Small intestine (tissue), 7 donors: Measurements from ENCODE around the gene TAMALIN. TPM values are rescaled to one million over a fixed set of nuclear protein-coding genes. Genes with fewer than 3 reads are reported as not detected.
A peak's percentile ranks its signal among the peaks of the same experiment; 100 is the strongest.

ENCODE experiments used
- DNase-seq, 2 donors: peaks; one replicate each; pipeline versions ENCODE4 v3.0.0 to v3.0.0-alpha.2; 2013
- FAIRE-seq: peaks from 2 replicates; lab custom pipeline; 2012; peaks lifted over from hg19 to GRCh38; lab: Jason Lieb, UNC
- H3K27ac ChIP-seq, 3 donors: one replicate each; pipeline ENCODE4 v1.5.1; 2013; ENCODE audit warnings: low read length in 2 of 3, mild to moderate bottlenecking in 2 of 3, control low read depth in 1 of 3, inconsistent platforms in 1 of 3, low read depth in 1 of 3, moderate library complexity in 1 of 3
- H3K27me3 ChIP-seq, 3 donors: one replicate each; pipeline ENCODE4 v1.6.1; 2013; ENCODE audit warnings: low read length in 3 of 3, inconsistent platforms in 1 of 3; ENCODE audit not compliant: control insufficient read depth in 3 of 3, insufficient read depth in 3 of 3
- H3K36me3 ChIP-seq, 3 donors: one replicate each; pipeline ENCODE4 v1.6.1; 2013; ENCODE audit warnings: low read length in 3 of 3, inconsistent platforms in 1 of 3, low read depth in 1 of 3, mild to moderate bottlenecking in 1 of 3, moderate library complexity in 1 of 3; ENCODE audit not compliant: control insufficient read depth in 3 of 3, insufficient read depth in 2 of 3
- H3K4me1 ChIP-seq, 3 donors: one replicate each; pipeline ENCODE4 v1.6.1; 2013; ENCODE audit warnings: low read length in 2 of 3, inconsistent platforms in 1 of 3, low read depth in 1 of 3, mild to moderate bottlenecking in 1 of 3, moderate library complexity in 1 of 3; ENCODE audit not compliant: control insufficient read depth in 3 of 3, insufficient read depth in 2 of 3
- H3K4me3 ChIP-seq, 3 donors: one replicate each; pipeline ENCODE4 v1.5.1; 2013; ENCODE audit warnings: low read length in 3 of 3, control low read depth in 1 of 3, inconsistent platforms in 1 of 3, low read depth in 1 of 3, mild to moderate bottlenecking in 1 of 3, moderate library complexity in 1 of 3
- H3K9me3 ChIP-seq, 2 donors: one replicate each; pipeline ENCODE4 v1.6.1; 2013; ENCODE audit warnings: low read depth in 1 of 2, low read length in 1 of 2; ENCODE audit not compliant: control insufficient read depth in 2 of 2, insufficient read depth in 1 of 2
- WGBS, 3 donors: extraction: QIAGEN DNeasy Blood & Tissue Kit; methylation state at CpG; one replicate each; pipeline ENCODE4 v1.1.7; 2013; 5-methylcytosine and 5-hydroxymethylcytosine counted together
- polyA plus RNA-seq, 4 donors: library from polyadenylated mRNA; stranded (reverse) in 3 of 4; unstranded in 1 of 4; fragments of 200-250 nt in 3 of 4; fragments of 120-200 nt in 1 of 4; gene quantifications; one replicate each; pipeline versions ENCODE4 v1.2.1 to v1.2.3, GENCODE V29; 2013
- donor health status: healthy with polysubstance abuse.
- donor health status: control.
- donor health status: control.
- donor health status: Bipolar disorder and iron deficiency.
- donor health status: healthy.

TAMALIN gene
- polyA plus RNA-seq, 4 donors: 3.8 to 32.5 (median 10.1) TPM

DNA sequence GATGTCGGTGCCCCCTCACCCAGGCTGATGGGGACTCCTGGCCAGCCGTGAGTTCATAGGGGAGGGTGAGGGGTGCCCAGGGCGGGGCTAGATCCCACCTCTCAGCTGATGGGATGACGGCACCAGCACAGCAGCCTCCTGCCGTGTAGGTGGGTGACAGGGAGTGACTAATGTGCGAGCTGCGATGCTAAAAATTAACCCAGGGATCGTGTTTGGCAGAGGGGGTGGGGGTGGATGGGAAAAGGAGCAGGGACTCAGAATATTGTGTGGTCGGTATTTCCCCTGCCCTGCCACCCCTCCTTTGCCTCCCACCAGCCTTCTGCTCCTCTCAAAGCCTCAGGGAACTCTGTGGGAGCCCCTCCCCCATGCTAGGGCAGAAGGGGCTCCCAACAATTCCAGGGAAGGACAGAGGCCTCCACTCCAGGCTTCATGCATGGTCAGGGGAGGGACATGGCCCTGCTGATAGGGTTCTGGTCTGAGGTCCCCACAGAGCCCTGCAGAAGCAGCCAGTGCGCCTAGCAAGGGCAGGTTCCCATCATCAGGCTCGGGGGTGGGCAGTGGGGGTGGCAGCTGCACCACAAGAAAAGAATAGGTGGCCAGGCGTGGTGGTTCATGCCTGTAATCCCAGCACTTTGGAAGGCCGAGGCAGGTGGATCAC, 12.5 kb downstream of the TAMALIN start:
- FAIRE-seq (no peak), DNase-seq (no peak)
- Histone ChIP-seq H3K27ac (no peak overlapping the region), H3K27me3 (peaks cover 0 to 24% (median 0%) of the 10 kb centered on the region in 3 donors), H3K4me1 (peaks cover 0 to 13% (median 1%) of the 10 kb centered on the region in 3 donors), H3K36me3 (peaks cover 0 to 11% (median 0%) of the 10 kb centered on the region in 3 donors), H3K9me3 (no peaks in the 10 kb centered on the region), H3K4me3 (no peak overlapping the region)
- 30 to 61% (median 39%) methylated on average over 12 to 13 of the region's 13 CpGs for WGBS, 3 donors

DNA sequence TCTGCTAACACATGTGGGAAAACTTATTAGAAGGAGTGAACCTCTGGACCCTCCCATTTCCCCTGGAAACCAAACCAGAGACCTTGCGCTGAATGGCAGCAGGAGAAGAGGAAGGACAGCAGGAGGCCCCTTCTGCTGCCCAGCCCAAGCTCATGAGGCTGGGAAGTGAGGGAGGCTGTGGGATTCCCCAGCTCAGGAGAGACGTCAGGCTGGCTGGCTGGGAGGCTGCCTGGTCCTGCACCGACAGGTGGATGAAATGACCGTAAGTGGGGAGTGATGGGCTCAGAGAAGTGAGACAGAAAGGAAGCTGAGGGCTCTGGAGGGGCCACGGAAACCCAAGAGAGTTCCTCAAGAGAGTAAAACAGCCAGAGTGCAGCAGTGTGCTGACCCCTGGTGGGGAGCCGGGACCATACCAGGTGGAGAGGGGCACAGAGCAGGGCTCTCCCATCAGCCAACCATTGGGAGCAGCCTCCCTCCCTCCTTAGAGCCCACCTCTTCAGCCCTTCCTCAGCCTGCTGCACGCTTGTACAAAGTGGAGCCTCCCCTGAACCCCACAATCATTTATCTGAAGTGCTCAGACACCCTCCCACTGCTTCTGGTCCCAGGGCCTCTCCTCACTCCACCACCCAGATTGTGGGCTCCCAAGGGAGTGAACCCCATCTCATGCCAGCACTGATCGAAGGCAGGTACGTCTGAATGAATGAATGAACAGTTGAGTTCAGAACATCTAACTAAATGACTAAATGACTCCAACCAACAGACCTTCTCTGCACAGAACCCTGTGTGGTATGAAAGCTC, 14.0 kb downstream of the TAMALIN start:
- peaks cover 0 to 13% (median 0%) of the 10 kb centered on the region in 3 donors for H3K27me3 ChIP-seq

DNA sequence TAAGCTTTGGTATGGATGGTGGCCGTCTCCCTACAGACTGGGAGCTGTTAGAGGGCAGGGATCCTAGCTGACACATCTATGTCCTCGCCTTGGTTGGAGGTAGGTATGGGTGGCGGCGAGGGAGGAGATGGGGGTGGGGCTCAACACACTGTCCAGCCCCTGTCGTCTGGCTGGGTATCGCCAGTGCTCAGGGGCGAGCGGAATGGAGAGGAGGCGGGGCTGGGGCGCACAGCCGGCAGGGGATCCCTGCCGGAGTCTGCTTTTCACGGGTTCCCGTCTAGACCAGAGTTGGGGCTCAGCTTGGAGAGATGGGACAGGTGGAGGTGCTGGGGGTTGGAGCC, 16.1 kb downstream of the TAMALIN start:
- no peaks in the 10 kb centered on the region for H3K9me3 ChIP-seq
- peaks cover 0 to 25% (median 1%) of the 10 kb centered on the region in 3 donors for H3K4me1 ChIP-seq
- H3K27ac ChIP-seq: peak overlapping the region in 1 of 3 donors; percentile 68
- H3K36me3 ChIP-seq: no peaks in the 10 kb centered on the region
- peak overlapping the region; percentile 41 to 59 (median 48) for H3K4me3 ChIP-seq
- FAIRE-seq (no peak), DNase-seq (no peak)
- peaks cover 0 to 10% (median 0%) of the 10 kb centered on the region in 3 donors for H3K27me3 ChIP-seq
- 5 to 11% (median 5%) methylated on average over 14 of the region's 14 CpGs for WGBS, 3 donors

More for the DNA sequence above, 14.0 kb downstream of the TAMALIN start:
- FAIRE-seq (no peak), DNase-seq (peak in 1 of 2 donors; percentile 59)
- Histone ChIP-seq H3K9me3 (no peaks in the 10 kb centered on the region), H3K36me3 (peaks cover 0 to 3% (median 0%) of the 10 kb centered on the region in 3 donors), H3K4me3 (no peak overlapping the region), H3K4me1 (peaks cover 0 to 17% (median 1%) of the 10 kb centered on the region in 3 donors), H3K27ac (no peak overlapping the region)
- 23 to 30% (median 28%) methylated on average over 9 of the region's 9 CpGs for WGBS, 3 donors

DNA sequence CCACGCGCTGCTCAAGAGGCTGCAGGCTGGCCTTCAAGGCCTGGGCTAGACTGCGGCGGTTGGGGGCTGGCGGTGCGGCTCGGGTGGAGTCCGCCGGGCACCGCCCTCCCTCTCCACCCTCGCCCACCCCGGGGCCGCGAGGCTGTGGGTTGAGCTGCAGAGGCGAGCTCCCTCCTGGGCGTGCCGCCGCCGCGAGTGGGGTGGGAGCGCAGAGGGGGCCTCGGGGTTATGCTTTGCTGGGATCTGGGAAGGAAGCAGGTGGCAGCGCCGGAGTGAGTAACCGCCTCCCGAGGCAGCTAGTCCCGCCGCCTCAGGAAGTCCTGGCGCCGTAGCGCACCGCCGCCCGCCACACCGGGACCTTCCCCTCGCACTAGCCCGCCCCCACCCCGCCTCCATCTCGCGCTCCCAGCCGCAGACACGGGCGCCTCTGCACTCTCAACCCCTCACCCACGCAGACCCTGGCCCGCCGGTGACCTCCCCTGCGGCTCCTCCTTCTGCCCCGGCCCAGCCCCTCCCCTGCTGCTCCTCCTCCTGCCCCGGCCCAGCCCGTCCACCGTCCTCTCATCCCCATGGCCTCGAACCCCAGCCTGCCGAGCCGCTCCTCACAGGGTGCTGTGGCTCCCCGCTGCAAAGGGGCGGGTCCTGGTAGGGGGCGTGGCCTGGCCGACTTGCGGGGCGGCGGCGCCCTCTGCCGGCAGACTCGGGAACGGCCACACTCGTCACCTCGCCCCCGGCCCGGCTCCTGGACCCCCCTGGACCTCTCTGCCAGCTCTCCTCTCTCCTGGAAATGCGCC, 16.6 kb downstream of the TAMALIN start:
- Histone ChIP-seq H3K4me1 (peaks cover 0 to 25% (median 1%) of the 10 kb centered on the region in 3 donors), H3K4me3 (peak overlapping the region; percentile 41 to 59 (median 48)), H3K9me3 (no peaks in the 10 kb centered on the region), H3K27ac (peak overlapping the region in 2 of 3 donors; percentile 49 to 88), H3K27me3 (peaks cover 0 to 10% (median 0%) of the 10 kb centered on the region in 3 donors), H3K36me3 (no peaks in the 10 kb centered on the region)
- DNase-seq (peak; percentile 74 to 87), FAIRE-seq (no peak)
- WGBS, 3 donors: 0 to 1% (median 1%) methylated on average over 52 to 70 of the region's 70 CpGs

DNA sequence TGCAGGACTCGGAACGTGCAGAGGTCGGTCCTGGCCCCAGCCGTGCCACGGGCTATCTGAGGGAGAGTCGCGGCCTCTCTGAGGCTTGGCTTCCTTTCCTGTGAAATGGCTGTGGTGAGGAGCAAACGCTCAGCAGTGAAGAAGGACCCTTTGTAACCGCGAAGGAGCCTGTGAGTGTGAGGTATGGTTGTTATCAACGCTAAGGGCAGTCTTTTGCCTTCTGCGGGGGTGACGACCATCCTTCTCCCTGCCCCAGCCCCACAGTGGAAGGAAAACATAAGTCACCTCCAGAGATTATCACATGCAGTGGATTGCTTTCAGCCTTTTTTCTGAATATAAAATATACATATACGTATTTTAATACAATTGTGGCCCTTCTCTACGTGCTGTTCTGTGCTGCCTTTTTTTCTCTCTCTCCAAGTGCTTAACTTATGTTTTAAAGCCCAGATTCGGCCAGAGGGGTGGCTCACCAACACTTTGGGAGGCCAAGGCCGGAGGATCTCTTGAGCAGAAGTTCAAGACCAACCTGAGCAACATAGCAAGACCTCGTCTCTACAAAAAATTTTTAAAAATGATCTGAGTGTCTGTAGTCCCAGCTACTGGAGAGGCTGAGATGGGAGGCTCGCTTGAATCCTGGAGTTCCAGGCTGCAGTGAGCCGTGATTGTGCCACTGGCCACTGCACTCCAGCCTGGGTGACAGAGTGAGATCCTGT, 17.4 kb downstream of the TAMALIN start:
- H3K4me3 ChIP-seq: peak overlapping the region in 2 of 3 donors; percentile 41 to 59
- no peaks in the 10 kb centered on the region for H3K9me3 ChIP-seq
- H3K27me3 ChIP-seq: peaks cover 0 to 10% (median 0%) of the 10 kb centered on the region in 3 donors
- DNase-seq (no peak), FAIRE-seq (no peak)
- 17 to 26% (median 18%) methylated on average over 20 of the region's 20 CpGs for WGBS, 3 donors
- H3K27ac ChIP-seq: peak overlapping the region in 2 of 3 donors; percentile 49 to 88
- no peaks in the 10 kb centered on the region for H3K36me3 ChIP-seq
- peaks cover 0 to 25% (median 1%) of the 10 kb centered on the region in 3 donors for H3K4me1 ChIP-seq

DNA sequence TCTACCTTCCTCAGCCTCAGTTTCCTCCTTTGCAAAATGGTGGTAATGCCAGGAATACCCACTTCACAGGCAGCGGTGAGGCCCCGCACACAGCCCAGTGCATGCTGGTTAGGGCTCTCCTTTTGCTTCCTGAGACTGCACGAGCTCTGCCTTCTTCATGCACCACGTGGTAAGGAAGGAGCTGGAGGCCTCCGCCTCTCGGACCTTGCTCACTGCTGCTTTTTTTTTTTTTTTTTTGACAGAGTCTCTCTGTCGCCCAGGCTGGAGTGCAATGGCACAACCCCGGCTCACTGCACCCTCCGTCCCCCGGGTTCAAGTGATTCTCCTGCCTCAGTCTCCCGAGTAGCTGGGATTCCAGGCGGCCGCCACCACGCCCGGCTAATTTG, 18.1 kb downstream of the TAMALIN start:
- H3K27ac ChIP-seq: peak overlapping the region; percentile 88 to 95 (median 91)
- H3K9me3 ChIP-seq: no peaks in the 10 kb centered on the region
- no peak for FAIRE-seq
- no peaks in the 10 kb centered on the region for H3K36me3 ChIP-seq
- H3K27me3 ChIP-seq: peaks cover 0 to 14% (median 0%) of the 10 kb centered on the region in 3 donors
- peak; percentile 88 to 92 for DNase-seq
- WGBS, 3 donors: 10 to 32% (median 28%) methylated on average over 14 to 15 of the region's 15 CpGs
- peaks cover 0 to 25% (median 1%) of the 10 kb centered on the region in 3 donors for H3K4me1 ChIP-seq
- H3K4me3 ChIP-seq: peak overlapping the region in 2 of 3 donors; percentile 7 to 41

DNA sequence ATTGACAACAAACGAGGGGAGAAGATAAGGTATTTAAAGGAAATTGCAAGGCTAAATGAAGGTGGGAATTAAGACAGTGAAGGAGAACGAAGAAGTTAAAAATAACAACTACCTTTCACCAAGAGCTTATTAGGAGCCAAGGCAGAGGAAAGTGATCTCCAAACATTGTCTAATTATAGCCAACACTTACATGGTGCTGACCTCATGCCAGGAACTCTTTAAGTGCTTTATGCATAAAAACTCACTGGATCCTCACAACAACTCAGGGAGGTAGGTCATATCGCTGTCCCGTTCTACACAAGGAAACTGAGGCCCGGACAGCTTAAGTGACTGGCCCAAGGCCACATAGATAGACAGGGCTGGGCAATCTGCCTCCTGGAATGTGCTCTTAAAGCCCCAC, 19.5 kb downstream of the TAMALIN start:
- Histone ChIP-seq H3K36me3 (no peaks in the 10 kb centered on the region), H3K27me3 (peaks cover 0 to 14% (median 0%) of the 10 kb centered on the region in 3 donors), H3K9me3 (no peaks in the 10 kb centered on the region), H3K27ac (peak overlapping the region in 2 of 3 donors; percentile 88 to 95), H3K4me3 (no peak overlapping the region), H3K4me1 (peaks cover 0 to 22% (median 1%) of the 10 kb centered on the region in 3 donors)
- DNase-seq (no peak), FAIRE-seq (no peak)
- 31 to 57% (median 42%) methylated on average over 5 of the region's 5 CpGs for WGBS, 3 donors
